Loucy (cell line): ENCODE measurements around the gene SCN10A.

Experiments
- EZH2phosphoT487 ChIP-seq: fragments of 200-600 bp; IDR thresholded peaks from 2 replicates; pipeline ENCODE4 v1.6.1; 2018; ENCODE audit warnings: antibody characterized with exemption, mild to moderate bottlenecking, moderate library complexity, borderline replicate concordance
- TF ChIP-seq, protein P1 (sequence below): fragments of 200-600 bp; sonication (generic); conservative IDR thresholded peaks from 2 replicates; pipeline ENCODE4 v1.5.1; 2014; ENCODE audit warnings: mild to moderate bottlenecking, antibody characterized with exemption, low read length

- TF ChIP-seq, protein P1, sequence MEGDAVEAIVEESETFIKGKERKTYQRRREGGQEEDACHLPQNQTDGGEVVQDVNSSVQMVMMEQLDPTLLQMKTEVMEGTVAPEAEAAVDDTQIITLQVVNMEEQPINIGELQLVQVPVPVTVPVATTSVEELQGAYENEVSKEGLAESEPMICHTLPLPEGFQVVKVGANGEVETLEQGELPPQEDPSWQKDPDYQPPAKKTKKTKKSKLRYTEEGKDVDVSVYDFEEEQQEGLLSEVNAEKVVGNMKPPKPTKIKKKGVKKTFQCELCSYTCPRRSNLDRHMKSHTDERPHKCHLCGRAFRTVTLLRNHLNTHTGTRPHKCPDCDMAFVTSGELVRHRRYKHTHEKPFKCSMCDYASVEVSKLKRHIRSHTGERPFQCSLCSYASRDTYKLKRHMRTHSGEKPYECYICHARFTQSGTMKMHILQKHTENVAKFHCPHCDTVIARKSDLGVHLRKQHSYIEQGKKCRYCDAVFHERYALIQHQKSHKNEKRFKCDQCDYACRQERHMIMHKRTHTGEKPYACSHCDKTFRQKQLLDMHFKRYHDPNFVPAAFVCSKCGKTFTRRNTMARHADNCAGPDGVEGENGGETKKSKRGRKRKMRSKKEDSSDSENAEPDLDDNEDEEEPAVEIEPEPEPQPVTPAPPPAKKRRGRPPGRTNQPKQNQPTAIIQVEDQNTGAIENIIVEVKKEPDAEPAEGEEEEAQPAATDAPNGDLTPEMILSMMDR = no peak
- no peak for TF ChIP-seq EZH2phosphoT487
Measured at GRCh38 chr3:38720465-38720864, 95.6 kb downstream of the SCN10A start.
